Hepatocyte (in vitro differentiated cells): ENCODE data around the gene PPP1CA.

ENCODE experiments used
- CTCF ChIP-seq: fragments of 200-600 bp; sonication (generic); IDR thresholded peaks from 2 replicates; pipeline ENCODE4 v1.5.1; 2016; ENCODE audit warnings: antibody characterized with exemption, mild to moderate bottlenecking; ENCODE audit not compliant: poor library complexity
- EZH2 ChIP-seq: fragments of 200-600 bp; sonication (generic); IDR thresholded peaks from 2 replicates; pipeline ENCODE4 v1.6.1; 2016; ENCODE audit warnings: antibody characterized with exemption, mild to moderate bottlenecking, borderline replicate concordance

GRCh38 chr11:67439321-67440228, 37.9 kb upstream of the PPP1CA start:
- TF ChIP-seq CTCF (peak; percentile 5), EZH2 (no peak)
